ENCODE measurements around the gene QKI.

Gene QKI

DNA sequence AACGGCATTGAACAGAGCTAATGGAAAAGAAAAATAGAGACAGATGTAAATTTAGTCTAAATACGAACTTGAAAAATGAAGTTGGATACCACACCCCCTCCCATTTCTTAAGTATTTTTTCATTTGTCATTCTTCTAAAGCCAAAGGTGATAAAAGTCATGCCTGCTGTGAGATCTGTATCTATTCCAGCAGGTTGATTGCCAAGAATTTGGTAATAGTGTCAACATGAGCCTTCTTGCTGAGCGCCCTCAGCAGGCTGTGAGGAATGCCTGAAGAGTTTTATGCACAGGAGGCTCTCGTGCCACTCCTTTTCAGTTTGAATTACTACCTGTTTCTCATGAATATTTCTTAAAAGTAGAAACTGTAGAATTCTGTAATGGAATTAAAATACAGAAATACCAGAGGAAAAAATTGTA is 165.4 kb downstream of the QKI start (continued):
- no peak for TF ChIP-seq ZNF416 (tag by site-specific recombination; IDR thresholded peaks at IDR 0.05)
- TF ChIP-seq, protein P1, sequence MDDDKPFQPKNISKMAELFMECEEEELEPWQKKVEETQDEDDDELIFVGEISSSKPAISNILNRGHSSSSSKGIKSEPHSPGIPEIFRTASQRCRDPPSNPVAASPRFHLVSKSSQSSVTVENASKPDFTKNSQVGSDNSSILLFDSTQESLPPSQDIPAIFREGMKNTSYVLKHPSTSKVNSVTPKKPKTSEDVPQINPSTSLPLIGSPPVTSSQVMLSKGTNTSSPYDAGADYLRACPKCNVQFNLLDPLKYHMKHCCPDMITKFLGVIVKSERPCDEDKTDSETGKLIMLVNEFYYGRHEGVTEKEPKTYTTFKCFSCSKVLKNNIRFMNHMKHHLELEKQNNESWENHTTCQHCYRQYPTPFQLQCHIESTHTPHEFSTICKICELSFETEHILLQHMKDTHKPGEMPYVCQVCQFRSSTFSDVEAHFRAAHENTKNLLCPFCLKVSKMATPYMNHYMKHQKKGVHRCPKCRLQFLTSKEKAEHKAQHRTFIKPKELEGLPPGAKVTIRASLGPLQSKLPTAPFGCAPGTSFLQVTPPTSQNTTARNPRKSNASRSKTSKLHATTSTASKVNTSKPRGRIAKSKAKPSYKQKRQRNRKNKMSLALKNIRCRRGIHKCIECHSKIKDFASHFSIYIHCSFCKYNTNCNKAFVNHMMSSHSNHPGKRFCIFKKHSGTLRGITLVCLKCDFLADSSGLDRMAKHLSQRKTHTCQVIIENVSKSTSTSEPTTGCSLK (tag by site-specific recombination; IDR thresholded peaks at IDR 0.05), result no peak
- no peak for TF ChIP-seq ZBTB7A (tag by site-specific recombination; IDR thresholded peaks at IDR 0.05; ENCODE audit: low read depth)
- TF ChIP-seq KLF7 (tag by site-specific recombination; IDR thresholded peaks at IDR 0.05; ENCODE audit: borderline replicate concordance), result no peak
- TF ChIP-seq ZSCAN16 (tag by site-specific recombination; IDR thresholded peaks at IDR 0.05), result no peak
- TF ChIP-seq MYNN (tag by site-specific recombination; IDR thresholded peaks at IDR 0.05; ENCODE audit: borderline replicate concordance), result no peak
- no peak for TF ChIP-seq ZNF248 (tag by site-specific recombination; IDR thresholded peaks at IDR 0.05)
- TF ChIP-seq ZNF133 (tag by site-specific recombination; IDR thresholded peaks at IDR 0.05), result no peak
- TF ChIP-seq ZNF146 (tag by site-specific recombination; IDR thresholded peaks at IDR 0.05), result no peak
- TF ChIP-seq ZNF600 (tag by site-specific recombination; IDR thresholded peaks at IDR 0.05), result no peak
- no peak for TF ChIP-seq WT1 (tag by site-specific recombination; IDR thresholded peaks at IDR 0.05)
- no peak for TF ChIP-seq ZNF623 (tag by site-specific recombination; IDR thresholded peaks at IDR 0.05)
- TF ChIP-seq ZNF664 (tag by site-specific recombination; IDR thresholded peaks at IDR 0.05), result no peak
- no peak for TF ChIP-seq ZNF302 (tag by site-specific recombination; IDR thresholded peaks at IDR 0.05; ENCODE audit: low read depth)
- TF ChIP-seq ZFHX2 (tag by site-specific recombination; conservative IDR thresholded peaks at IDR 0.05), result no peak
- no peak for TF ChIP-seq HOXC10 (CRISPR knock-in tag; IDR thresholded peaks at IDR 0.05)
- peak; percentile 49; the same call in 1 of the 2 replicates for TF ChIP-seq OSR2 (tag by site-specific recombination; IDR thresholded peaks at IDR 0.05)
- TF ChIP-seq ZSCAN30 (tag by site-specific recombination; IDR thresholded peaks at IDR 0.05), result no peak
- TF ChIP-seq ZNF596 (tag by site-specific recombination; IDR thresholded peaks at IDR 0.05), result no peak
- TF ChIP-seq ZNF394 (tag by site-specific recombination; IDR thresholded peaks at IDR 0.05; ENCODE audit: borderline replicate concordance), result no peak
- peak; percentile 47; the same call in 1 of the 2 replicates for TF ChIP-seq BCL11B (tag by site-specific recombination; IDR thresholded peaks at IDR 0.05; ENCODE audit: low read depth)
- no peak for TF ChIP-seq ZNF239 (tag by site-specific recombination; IDR thresholded peaks at IDR 0.05)
- TF ChIP-seq KLF17 (tag by site-specific recombination; IDR thresholded peaks at IDR 0.05), result no peak
- peak; percentile 39 for TF ChIP-seq ZNF335 (tag by site-specific recombination; conservative IDR thresholded peaks at IDR 0.05)
- TF ChIP-seq ZNF558 (tag by site-specific recombination; IDR thresholded peaks at IDR 0.05), result no peak
- no peak for TF ChIP-seq RBAK (tag by site-specific recombination; IDR thresholded peaks at IDR 0.05)
- no peak for TF ChIP-seq ZNF768 (tag by site-specific recombination; IDR thresholded peaks at IDR 0.05)
- TF ChIP-seq, protein P2, sequence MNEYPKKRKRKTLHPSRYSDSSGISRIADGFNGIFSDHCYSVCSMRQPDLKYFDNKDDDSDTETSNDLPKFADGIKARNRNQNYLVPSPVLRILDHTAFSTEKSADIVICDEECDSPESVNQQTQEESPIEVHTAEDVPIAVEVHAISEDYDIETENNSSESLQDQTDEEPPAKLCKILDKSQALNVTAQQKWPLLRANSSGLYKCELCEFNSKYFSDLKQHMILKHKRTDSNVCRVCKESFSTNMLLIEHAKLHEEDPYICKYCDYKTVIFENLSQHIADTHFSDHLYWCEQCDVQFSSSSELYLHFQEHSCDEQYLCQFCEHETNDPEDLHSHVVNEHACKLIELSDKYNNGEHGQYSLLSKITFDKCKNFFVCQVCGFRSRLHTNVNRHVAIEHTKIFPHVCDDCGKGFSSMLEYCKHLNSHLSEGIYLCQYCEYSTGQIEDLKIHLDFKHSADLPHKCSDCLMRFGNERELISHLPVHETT (tag by site-specific recombination; IDR thresholded peaks at IDR 0.05), result no peak
- TF ChIP-seq ZNF362 (tag by site-specific recombination; IDR thresholded peaks at IDR 0.05), result no peak
- no peak for TF ChIP-seq BCL6B (tag by site-specific recombination; IDR thresholded peaks at IDR 0.05)
- TF ChIP-seq ZEB2 (tag by site-specific recombination; IDR thresholded peaks at IDR 0.05), result no peak
- TF ChIP-seq SETDB1 (IDR thresholded peaks at IDR 0.05; ENCODE audit: insufficient read length, low read length), result no peak
- no peak for TF ChIP-seq ZNF677 (tag by site-specific recombination; IDR thresholded peaks at IDR 0.05)
- TF ChIP-seq, protein P3, sequence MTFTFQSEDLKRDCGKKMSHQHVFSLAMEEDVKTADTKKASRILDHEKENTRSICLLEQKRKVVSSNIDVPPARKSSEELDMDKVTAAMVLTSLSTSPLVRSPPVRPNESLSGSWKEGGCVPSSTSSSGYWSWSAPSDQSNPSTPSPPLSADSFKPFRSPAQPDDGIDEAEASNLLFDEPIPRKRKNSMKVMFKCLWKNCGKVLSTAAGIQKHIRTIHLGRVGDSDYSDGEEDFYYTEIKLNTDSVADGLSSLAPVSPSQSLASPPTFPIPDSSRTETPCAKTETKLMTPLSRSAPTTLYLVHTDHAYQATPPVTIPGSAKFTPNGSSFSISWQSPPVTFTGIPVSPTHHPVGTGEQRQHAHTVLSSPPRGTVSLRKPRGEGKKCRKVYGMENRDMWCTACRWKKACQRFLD (tag by site-specific recombination; IDR thresholded peaks at IDR 0.05), result no peak
- TF ChIP-seq REPIN1 (tag by site-specific recombination; IDR thresholded peaks at IDR 0.05; ENCODE audit: low read depth), result no peak

Measured in HEK293 (cell line).